H1 (cell line): ENCODE results near the gene ENTPD6. TPM values are rescaled to one million over a fixed set of nuclear protein-coding genes. Genes with fewer than 3 reads are reported as not detected.

Experiments
- CTCF ChIA-PET: fragments of 300-600 bp; sonication (Branson Sonifier 250); formaldehyde crosslinking; loops from one replicate; lab custom pipeline; 2021; ENCODE audit not compliant: partially characterized antibody; lab: Charles Lee
- POLR2A ChIA-PET: fragments of 300-600 bp; sonication (Branson Sonifier 250); formaldehyde crosslinking; loops from one replicate; lab custom pipeline; 2021; ENCODE audit warnings: inconsistent platforms; ENCODE audit not compliant: partially characterized antibody; lab: Charles Lee
- DNase-seq, 2 experiments: peaks; one replicate each; pipeline versions ENCODE4 v3.0.0 to v3.0.0-alpha.2; 2010 to 2022; ENCODE audit warnings: low spot score in 2 of 2, low read depth in 1 of 2, mixed read lengths in 1 of 2
- FAIRE-seq: peaks from 2 replicates; lab custom pipeline; 2011; peaks lifted over from hg19 to GRCh38; lab: Jason Lieb, UNC
- H2AFZ ChIP-seq: 2 replicates; pipeline ENCODE4 v1.8.1; 2012; ENCODE audit warnings: low read length, inconsistent platforms
- H2AK5ac ChIP-seq: 2 replicates; pipeline ENCODE4 v1.6.1; 2013; ENCODE audit warnings: low read depth, low read length
- H2BK120ac ChIP-seq: replicated peaks from 2 replicates; pipeline ENCODE3; 2013; ENCODE audit warnings: low read depth, low read length, inconsistent platforms
- H2BK12ac ChIP-seq: 2 replicates; pipeline ENCODE4 v1.6.1; 2013; ENCODE audit warnings: low read depth, low read length
- H2BK15ac ChIP-seq: 2 replicates; pipeline ENCODE4 v1.6.1; 2013; ENCODE audit warnings: low read length
- H2BK20ac ChIP-seq: 2 replicates; pipeline ENCODE4 v1.6.1; 2013; ENCODE audit warnings: low read length
- H2BK5ac ChIP-seq: 2 replicates; pipeline ENCODE4 v1.6.1; 2013; ENCODE audit warnings: low read depth, low read length
- H3K14ac ChIP-seq: 2 replicates; pipeline ENCODE4 v1.6.1; 2013; ENCODE audit warnings: inconsistent platforms; ENCODE audit not compliant: insufficient read length
- H3K18ac ChIP-seq: 2 replicates; pipeline ENCODE4 v1.6.1; 2013; ENCODE audit warnings: low read length; ENCODE audit errors: extremely low read depth
- H3K23ac ChIP-seq: 2 replicates; pipeline ENCODE4 v1.6.1; 2013; ENCODE audit warnings: inconsistent platforms; ENCODE audit not compliant: insufficient read length
- H3K23me2 ChIP-seq: 2 replicates; pipeline ENCODE4 v1.6.1; 2013; ENCODE audit warnings: low read depth, low read length
- H3K27ac ChIP-seq: 2 replicates; pipeline ENCODE4 v1.6.1; 2011; ENCODE audit warnings: low read depth, low read length, inconsistent platforms
- H3K27me3 ChIP-seq, 4 experiments: replicated peaks in 1 of 4; 1 replicate in 1 of 4; 2 replicates in 3 of 4; pipeline versions ENCODE4 v1.6.1 to v1.8.1; 2011 to 2013; ENCODE audit warnings: low read length in 3 of 4, mild to moderate bottlenecking in 3 of 4, inconsistent platforms in 2 of 4, mixed read lengths in 2 of 4, moderate library complexity in 1 of 4; ENCODE audit not compliant: control insufficient read depth in 3 of 4, insufficient read depth in 3 of 4; ENCODE audit errors: extremely low read depth in 1 of 4
- H3K36me3 ChIP-seq, 4 experiments: 2 replicates each; pipeline versions ENCODE4 v1.6.1 to v1.8.1; 2011 to 2013; ENCODE audit warnings: mild to moderate bottlenecking in 4 of 4, low read length in 3 of 4, moderate library complexity in 2 of 4, control low read depth in 1 of 4, inconsistent platforms in 1 of 4; ENCODE audit not compliant: insufficient read depth in 4 of 4, control insufficient read depth in 2 of 4
- H3K4ac ChIP-seq: replicated peaks from 2 replicates; pipeline ENCODE3; 2013; ENCODE audit warnings: low read length, low read depth, mixed read lengths, inconsistent platforms; ENCODE audit not compliant: insufficient read length
- H3K4me1 ChIP-seq, 4 experiments: replicated peaks in 1 of 4; 1 replicate in 1 of 4; 2 replicates in 3 of 4; pipeline versions ENCODE4 v1.6.1 to v1.8.1; 2011 to 2013; ENCODE audit warnings: low read length in 3 of 4, inconsistent platforms in 2 of 4, mixed read lengths in 1 of 4; ENCODE audit not compliant: insufficient read depth in 4 of 4, control insufficient read depth in 3 of 4
- H3K4me2 ChIP-seq, 2 experiments: 2 replicates each; pipeline versions ENCODE4 v1.6.1 to v1.8.1; 2011 to 2013; ENCODE audit warnings: low read depth in 2 of 2, low read length in 2 of 2, control low read depth in 1 of 2, inconsistent platforms in 1 of 2, mild to moderate bottlenecking in 1 of 2; ENCODE audit not compliant: insufficient read depth in 1 of 2
- H3K4me3 ChIP-seq, 4 experiments: fragments of 200-600, 300-600 bp in 1 of 4; sonication (generic), shearing (Covaris generic), sonication (Bioruptor Twin) in 1 of 4; 2 replicates each; pipeline versions ENCODE4 v1.5.1 to v1.8.1; 2011 to 2016; ENCODE audit warnings: low read length in 4 of 4, low read depth in 3 of 4, control low read depth in 2 of 4, inconsistent platforms in 2 of 4, mild to moderate bottlenecking in 2 of 4, mixed read lengths in 1 of 4, moderate library complexity in 1 of 4; ENCODE audit not compliant: insufficient read depth in 2 of 4; ENCODE audit errors: extremely low read depth in 1 of 4
- H3K56ac ChIP-seq: replicated peaks from 2 replicates; pipeline ENCODE3; 2013; ENCODE audit warnings: low read depth, mild to moderate bottlenecking, mixed read lengths, low read length, inconsistent platforms; ENCODE audit not compliant: insufficient read length
- H3K79me1 ChIP-seq: 2 replicates; pipeline ENCODE4 v1.6.1; 2013; ENCODE audit warnings: low read depth, low read length, control low read depth
- H3K79me2 ChIP-seq, 2 experiments: 2 replicates each; pipeline versions ENCODE4 v1.6.1 to v1.8.1; 2012 to 2013; ENCODE audit warnings: low read length in 2 of 2, mild to moderate bottlenecking in 2 of 2, inconsistent platforms in 1 of 2; ENCODE audit not compliant: insufficient read depth in 2 of 2, control insufficient read depth in 1 of 2
- H3K9ac ChIP-seq, 4 experiments: replicated peaks in 1 of 4; 1 replicate in 1 of 4; 2 replicates in 3 of 4; pipeline versions ENCODE4 v1.6.1 to v1.8.1; 2011 to 2013; ENCODE audit warnings: low read depth in 3 of 4, low read length in 3 of 4, control low read depth in 2 of 4, mild to moderate bottlenecking in 2 of 4, moderate library complexity in 2 of 4, inconsistent platforms in 1 of 4; ENCODE audit errors: extremely low read depth in 1 of 4
- H3K9me3 ChIP-seq, 2 experiments: 2 replicates each; pipeline versions ENCODE4 v1.6.1 to v1.8.1; 2012 to 2013; ENCODE audit warnings: mild to moderate bottlenecking in 2 of 2, moderate library complexity in 2 of 2, control low read depth in 1 of 2, inconsistent platforms in 1 of 2, low read depth in 1 of 2, low read length in 1 of 2, mixed read lengths in 1 of 2; ENCODE audit not compliant: insufficient read depth in 2 of 2
- H4K20me1 ChIP-seq, 2 experiments: replicated peaks in 1 of 2; 2 replicates each; pipeline versions ENCODE3 to v1.8.1; 2011 to 2013; ENCODE audit warnings: inconsistent platforms in 2 of 2, low read length in 2 of 2, mild to moderate bottlenecking in 1 of 2; ENCODE audit not compliant: insufficient read depth in 2 of 2, control insufficient read depth in 1 of 2
- H4K5ac ChIP-seq: 2 replicates; pipeline ENCODE4 v1.6.1; 2013; ENCODE audit warnings: low read length, low read depth, mixed read lengths, inconsistent platforms; ENCODE audit not compliant: insufficient read length
- H4K8ac ChIP-seq: 2 replicates; pipeline ENCODE4 v1.8.0; 2013; ENCODE audit warnings: mild to moderate bottlenecking, moderate library complexity, low read length, inconsistent platforms; ENCODE audit not compliant: insufficient read depth; ENCODE audit errors: extremely low read depth
- H4K91ac ChIP-seq: replicated peaks from 2 replicates; pipeline ENCODE3; 2013; ENCODE audit warnings: low read length, mixed read lengths, inconsistent platforms; ENCODE audit not compliant: insufficient read length
- BACH1 ChIP-seq: IDR thresholded peaks from 2 replicates; pipeline ENCODE4 v1.6.1; 2012; ENCODE audit warnings: low read length, improper control_type of control experiment
- CHD1 ChIP-seq: IDR thresholded peaks from 2 replicates; pipeline ENCODE4 v1.6.1; 2012; ENCODE audit warnings: low read depth, low read length, improper control_type of control experiment
- FOSL1 ChIP-seq: IDR thresholded peaks from 2 replicates; pipeline ENCODE4 v1.6.1; 2011; ENCODE audit warnings: mild to moderate bottlenecking, low read depth, low read length, moderate library complexity; ENCODE audit not compliant: insufficient read depth
- GABPA ChIP-seq: IDR thresholded peaks from 2 replicates; pipeline ENCODE4 v1.6.1; 2011; ENCODE audit warnings: mild to moderate bottlenecking, low read length, moderate library complexity, borderline replicate concordance; ENCODE audit not compliant: insufficient read depth
- HDAC2 ChIP-seq, 2 experiments: fragments of 300-600 bp in 1 of 2; sonication (generic) in 1 of 2; IDR thresholded peaks; 2 replicates each; pipeline ENCODE4 v1.6.1; 2011 to 2012; ENCODE audit warnings: low read depth in 2 of 2, low read length in 2 of 2, mild to moderate bottlenecking in 2 of 2, moderate library complexity in 2 of 2, borderline replicate concordance in 1 of 2, inconsistent platforms in 1 of 2
- JUN ChIP-seq: IDR thresholded peaks from 2 replicates; pipeline ENCODE4 v1.6.1; 2011; ENCODE audit warnings: low read depth, mild to moderate bottlenecking, improper control_type of control experiment, low read length
- KDM1A ChIP-seq: fragments of 200-600, 300-600 bp; sonication (generic); IDR thresholded peaks from 2 replicates; pipeline ENCODE4 v1.7.1; 2016; ENCODE audit warnings: mild to moderate bottlenecking, low read length, borderline replicate concordance
- KDM5A ChIP-seq: fragments of 200-600 bp; IDR thresholded peaks from 2 replicates; pipeline ENCODE4 v1.7.1; 2012; ENCODE audit warnings: mild to moderate bottlenecking, low read length, inconsistent platforms, mixed read lengths
- PHF8 ChIP-seq: fragments of 200-600 bp; sonication (generic); conservative IDR thresholded peaks from 2 replicates; pipeline ENCODE4 v1.7.1; 2012; ENCODE audit warnings: low read depth, mild to moderate bottlenecking, inconsistent platforms, low read length, moderate library complexity
- POLR2AphosphoS5 ChIP-seq: IDR thresholded peaks from 2 replicates; pipeline ENCODE4 v1.6.1; 2011; ENCODE audit warnings: low read depth, low read length
- SIX5 ChIP-seq: IDR thresholded peaks from 2 replicates; pipeline ENCODE4 v1.6.1; 2011; ENCODE audit warnings: mild to moderate bottlenecking, low read depth, low read length
- TBP ChIP-seq: IDR thresholded peaks from 2 replicates; pipeline ENCODE4 v1.6.1; 2011; ENCODE audit warnings: low read depth, low read length, improper control_type of control experiment
- TCF12 ChIP-seq: IDR thresholded peaks from 2 replicates; pipeline ENCODE4 v1.6.1; 2011; ENCODE audit warnings: low read depth, mild to moderate bottlenecking, low read length
- WGBS, 2 experiments: shearing (Covaris generic) in 1 of 2; methylation state at CpG; one replicate each; pipeline versions ENCODE4 v1.1.6 to v1.1.7; 2013 to 2015; ENCODE audit warnings: low lambda C conversion rate in 2 of 2, mixed read lengths in 2 of 2, inconsistent platforms in 1 of 2, low coverage in 1 of 2, missing lambda C conversion rate in 1 of 2; ENCODE audit not compliant: insufficient replicate concordance in 2 of 2, insufficient coverage in 1 of 2, insufficient read length in 1 of 2; ENCODE audit errors: extremely low coverage in 1 of 2, missing lambda C conversion rate in 1 of 2; 5-methylcytosine and 5-hydroxymethylcytosine counted together
- polyA plus RNA-seq, 7 experiments: library from polyadenylated mRNA; depleted of rRNA in 3 of 7; stranded (reverse) in 5 of 7; unstranded in 2 of 7; fragments of >200 nt in 5 of 7; fragments of 200-250 nt in 2 of 7; gene quantifications; 1 replicate in 5 of 7; 2 replicates in 1 of 7; 4 replicates in 1 of 7; pipeline versions ENCODE4 v1.2.1 to v1.2.3, GENCODE V29; 2011 to 2013; ENCODE audit warnings: missing spikeins in 2 of 7, mixed read lengths in 2 of 7
- total RNA-seq: library from RNA; stranded (reverse); fragmentation: NEBNext Ultra II Directional; extraction: Animal tissue kit (Norgen Biotek cat#: 25700); gene quantifications from 2 replicates; pipeline ENCODE4 v1.2.1, GENCODE V29; 2021
- TF ChIP-seq, protein P1 (sequence below): IDR thresholded peaks from 2 replicates; pipeline ENCODE4 v1.6.1; 2012; ENCODE audit warnings: inconsistent platforms

Gene ENTPD6
- total and polyA plus RNA-seq, 2 of the 8 experiments (the other 6 are each of a cell fraction or from before 2014, with no cell fraction given): 47.8 to 57.3 TPM

DNA sequence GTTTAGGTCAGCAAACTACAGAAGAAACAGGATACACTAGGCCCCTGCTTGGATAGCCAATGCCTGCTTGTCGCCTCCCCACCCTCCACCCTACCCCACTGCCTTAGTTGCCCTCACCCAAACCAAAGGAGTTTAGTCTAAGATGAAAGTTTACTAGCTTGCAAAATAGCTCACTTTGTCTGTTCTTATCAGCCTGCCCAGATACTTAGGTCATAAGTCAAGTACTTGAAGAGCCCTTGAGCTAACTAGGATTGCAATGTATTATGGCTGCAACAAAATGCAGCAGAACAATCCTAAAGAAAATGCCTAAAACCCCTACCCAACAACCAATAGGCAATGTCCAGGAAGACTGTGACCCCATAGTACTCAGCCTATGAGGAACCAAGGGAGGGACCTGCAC lies 7.3 kb upstream of the ENTPD6 start:
- no peak overlapping the region for H2BK12ac ChIP-seq
- H3K23ac ChIP-seq: no peak overlapping the region
- H3K79me1 ChIP-seq: no peaks in the 10 kb centered on the region
- no peaks in the 10 kb centered on the region for H4K20me1 ChIP-seq
- H3K4me1 ChIP-seq: no peaks in the 10 kb centered on the region
- H3K23me2 ChIP-seq: no peaks in the 10 kb centered on the region
- H4K91ac ChIP-seq: no peak overlapping the region
- TF ChIP-seq GABPA: no peak
- no peak for TF ChIP-seq TCF12
- TF ChIP-seq BACH1: no peak
- TF ChIP-seq FOSL1: no peak
- TF ChIP-seq HDAC2 (IDR thresholded peaks at IDR 0.05; ENCODE audit: borderline replicate concordance in 1 of 2, low read depth in 2 of 2, low read length in 2 of 2): no peak
- no peak for TF ChIP-seq PHF8
- TF ChIP-seq, protein P1, sequence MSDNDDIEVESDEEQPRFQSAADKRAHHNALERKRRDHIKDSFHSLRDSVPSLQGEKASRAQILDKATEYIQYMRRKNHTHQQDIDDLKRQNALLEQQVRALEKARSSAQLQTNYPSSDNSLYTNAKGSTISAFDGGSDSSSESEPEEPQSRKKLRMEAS: no peak
- TF ChIP-seq POLR2AphosphoS5: no peak
- TF ChIP-seq KDM1A: no peak
- TF ChIP-seq CHD1: no peak
- no peak for TF ChIP-seq SIX5
- TF ChIP-seq KDM5A: no peak
- TF ChIP-seq JUN: no peak
- TF ChIP-seq TBP: no peak
- no peaks in the 10 kb centered on the region; a peak in 1 of 8 replicates for H3K36me3 ChIP-seq
- no peak overlapping the region for H4K8ac ChIP-seq
- no peak overlapping the region for H3K4me2 ChIP-seq
- no peaks in the 10 kb centered on the region for H3K79me2 ChIP-seq
- no peak overlapping the region for H2BK5ac ChIP-seq
- no peak overlapping the region for H4K5ac ChIP-seq
- no peak overlapping the region for H3K4me3 ChIP-seq
- H3K9ac ChIP-seq: no peak overlapping the region
- no peak overlapping the region for H3K4ac ChIP-seq
- WGBS, 2 experiments: 88% methylated on average over 1 of the region's 1 CpG; no CpG with 5 or more reads in 1 of the 2 experiments
- peaks cover 8 to 18% of the 10 kb centered on the region in 2 experiments; a peak in 3 of 4 replicates for H3K9me3 ChIP-seq
- ChIA-PET CTCF (interaction anchor here (0.8 to 2.1 kb wide), 2 partner anchors 10 to 181 kb away, joined by 4 to 8 read pairs; no protein-coding TSS in a partner anchor), POLR2A (no interaction called here)
- no peak overlapping the region for H2AK5ac ChIP-seq
- H3K14ac ChIP-seq: no peak overlapping the region
- H3K56ac ChIP-seq: no peak overlapping the region
- DNase-seq (no peak), FAIRE-seq (no peak)
- no peak overlapping the region for H3K27ac ChIP-seq
- no peak overlapping the region for H3K18ac ChIP-seq
- no peak overlapping the region for H2BK20ac ChIP-seq
- no peaks in the 10 kb centered on the region; a peak in 3 of 7 replicates for H3K27me3 ChIP-seq
- H2AFZ ChIP-seq: no peak overlapping the region
- H2BK15ac ChIP-seq: no peak overlapping the region
- no peak overlapping the region for H2BK120ac ChIP-seq
